B cell (primary cell): Measurements from ENCODE around the gene GRB14. TPM values are rescaled to one million over a fixed set of nuclear protein-coding genes. Genes with fewer than 3 reads are reported as not detected.

ENCODE experiments used
- ATAC-seq: fragments of 200-7000 bp; cut with Tn5 transposase; one replicate; pipeline ENCODE4 v1.10.0; 2021; ENCODE audit warnings: low read depth, mild to moderate bottlenecking, moderate number of reproducible peaks, moderate library complexity
- CTCF ChIA-PET: fragments of 350-600 bp; sonication (Branson Sonifier 250); formaldehyde crosslinking; loops from one replicate; lab custom pipeline; 2021; ENCODE audit warnings: antibody characterized with exemption, inconsistent platforms; lab: Charles Lee
- POLR2A ChIA-PET: fragments of 350-600 bp; sonication (Branson Sonifier 250); formaldehyde crosslinking; loops from one replicate; lab custom pipeline; 2021; ENCODE audit warnings: antibody characterized with exemption; lab: Charles Lee
- DNase-seq: peaks from one replicate; pipeline ENCODE4 v3.0.0; 2013
- H2AFZ ChIP-seq: 2 replicates; pipeline ENCODE4 v1.6.1; 2012; ENCODE audit warnings: mild to moderate bottlenecking, low read depth, low read length; ENCODE audit not compliant: insufficient read depth, poor library complexity, severe bottlenecking
- H3K27ac ChIP-seq, 2 donors: 1 replicate in 1 of 2; 2 replicates in 1 of 2; pipeline ENCODE4 v1.5.1; 2012 to 2013; ENCODE audit warnings: low read length in 2 of 2, mild to moderate bottlenecking in 2 of 2, moderate library complexity in 1 of 2
- H3K27me3 ChIP-seq, 4 experiments: fragments of 200-600 bp in 1 of 4; sonication (generic) in 1 of 4; replicated peaks in 1 of 4; 1 replicate in 2 of 4; 2 replicates in 2 of 4; pipeline versions ENCODE4 v1.6.1 to v1.7.0; 2013 to 2016; ENCODE audit warnings: low read length in 3 of 4, mild to moderate bottlenecking in 2 of 4, mixed read lengths in 1 of 4, moderate library complexity in 1 of 4; ENCODE audit not compliant: insufficient read depth in 4 of 4, control insufficient read depth in 3 of 4; ENCODE audit errors: control extremely low read depth in 1 of 4
- H3K36me3 ChIP-seq, 2 experiments: replicated peaks in 1 of 2; 1 replicate in 1 of 2; 2 replicates in 1 of 2; pipeline versions ENCODE4 v1.6.1 to v1.7.1; 2013; ENCODE audit warnings: low read length in 1 of 2; ENCODE audit not compliant: insufficient read depth in 2 of 2, control insufficient read depth in 1 of 2; ENCODE audit errors: control extremely low read depth in 1 of 2, extremely low read depth in 1 of 2
- H3K4me1 ChIP-seq, 2 donors: fragments of 200-600 bp in 1 of 2; sonication (generic) in 1 of 2; 1 replicate in 1 of 2; 2 replicates in 1 of 2; pipeline versions ENCODE4 v1.5.1 to v1.6.1; 2013 to 2017; ENCODE audit warnings: low read length in 2 of 2; ENCODE audit not compliant: control insufficient read depth in 2 of 2, insufficient read depth in 2 of 2
- H3K4me2 ChIP-seq: replicated peaks from 2 replicates; pipeline ENCODE3; 2012; ENCODE audit warnings: mild to moderate bottlenecking, low read depth, low read length; ENCODE audit not compliant: poor library complexity, severe bottlenecking
- H3K4me3 ChIP-seq, 5 experiments: fragments of 200-600 bp in 1 of 5; sonication (generic) in 1 of 5; 1 replicate in 3 of 5; 2 replicates in 2 of 5; pipeline versions ENCODE4 v1.5.1 to v1.7.0; 2011 to 2016; ENCODE audit warnings: low read length in 4 of 5, mild to moderate bottlenecking in 4 of 5, low read depth in 2 of 5, control low read depth in 1 of 5, moderate library complexity in 1 of 5; ENCODE audit not compliant: insufficient read depth in 1 of 5; ENCODE audit errors: control extremely low read depth in 1 of 5, extremely low read depth in 1 of 5
- H3K79me2 ChIP-seq: fragments of 200-600 bp; sonication (generic); one replicate; pipeline ENCODE4 v1.6.0; 2016; ENCODE audit warnings: low read length; ENCODE audit not compliant: control insufficient read depth, insufficient read depth
- H3K9ac ChIP-seq: fragments of 200-600 bp; sonication (generic); 2 replicates; pipeline ENCODE4 v1.6.1; 2017; ENCODE audit warnings: mild to moderate bottlenecking, low read length, moderate library complexity
- H3K9me3 ChIP-seq, 3 donors: one replicate each; pipeline versions ENCODE4 v1.6.1 to v1.7.1; 2013; ENCODE audit warnings: low read length in 2 of 3; ENCODE audit not compliant: control insufficient read depth in 2 of 3, insufficient read depth in 1 of 3; ENCODE audit errors: control extremely low read depth in 1 of 3
- H4K20me1 ChIP-seq: 2 replicates; pipeline ENCODE4 v1.6.0; 2012; ENCODE audit warnings: mild to moderate bottlenecking, low read length; ENCODE audit not compliant: insufficient read depth, control insufficient read depth, poor library complexity, severe bottlenecking
- H3K27ac Mint-ChIP-seq: one replicate; pipeline ENCODE4 v1.8.0; 2021; ENCODE audit warnings: mixed read lengths
- H3K27me3 Mint-ChIP-seq: one replicate; pipeline ENCODE4 v1.8.0; 2021; ENCODE audit warnings: mixed read lengths
- H3K4me1 Mint-ChIP-seq: one replicate; pipeline ENCODE4 v1.8.0; 2021; ENCODE audit warnings: mixed read lengths
- H3K4me3 Mint-ChIP-seq: one replicate; pipeline ENCODE4 v1.8.0; 2021; ENCODE audit warnings: mixed read lengths
- H3K9me3 Mint-ChIP-seq: one replicate; pipeline ENCODE4 v1.8.0; 2022; ENCODE audit warnings: mixed read lengths; ENCODE audit not compliant: insufficient read depth
- EZH2 ChIP-seq: IDR thresholded peaks from 2 replicates; pipeline ENCODE4 v1.6.1; 2012; ENCODE audit warnings: borderline replicate concordance, low read depth, mild to moderate bottlenecking, moderate library complexity, low read length; ENCODE audit not compliant: insufficient read depth, poor library complexity, severe bottlenecking
- WGBS: methylation state at CpG from one replicate; pipeline ENCODE4 v1.1.5; 2013; ENCODE audit warnings: missing lambda C conversion rate; ENCODE audit not compliant: insufficient coverage; 5-methylcytosine and 5-hydroxymethylcytosine counted together
- intact Hi-C: fragments of 100-400 bp; cut with micrococcal nuclease; formaldehyde crosslinking; loops from one replicate; pipeline ENCODE4 v1.10.0; 2022
- polyA plus RNA-seq: library from polyadenylated mRNA; depleted of rRNA; stranded (reverse); fragments of >200 nt; gene quantifications from 2 replicates; pipeline ENCODE4 v1.2.3, GENCODE V29; 2012
- total RNA-seq, 2 donors: library from RNA; stranded (reverse); fragments of 120-200 nt in 1 of 2; gene quantifications; 1 replicate in 1 of 2; 2 replicates in 1 of 2; pipeline versions ENCODE4 v1.2.3 to v1.2.4, GENCODE V29; 2013 to 2022
- TF ChIP-seq, protein P1 (sequence below): fragments of 200-600 bp; IDR thresholded peaks from one replicate; pipeline ENCODE4 v1.8.0; 2022; ENCODE audit warnings: antibody characterized with exemption, mild to moderate bottlenecking

GRB14 gene
- total and polyA plus RNA-seq, 2 donors (not counting 1 experiment from before 2014, with no cell fraction given) = not detected

DNA sequence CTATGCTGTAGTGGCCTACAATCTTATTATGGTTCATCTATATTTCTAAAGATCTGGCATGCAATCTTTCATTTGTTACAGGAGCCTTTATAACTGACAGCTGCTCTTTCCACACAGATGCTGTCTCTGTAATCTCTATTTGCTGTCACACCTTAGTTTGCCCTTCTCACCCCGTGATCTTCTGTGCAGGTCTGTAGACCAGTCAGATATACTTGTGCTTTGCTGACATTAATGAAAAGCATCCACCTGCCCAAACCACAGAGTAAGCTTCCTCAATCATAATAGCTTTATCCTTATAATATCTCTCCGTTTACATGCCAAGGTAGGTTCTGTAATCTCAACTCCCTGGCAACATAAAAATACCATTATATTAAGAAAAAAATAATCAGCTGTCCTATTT is 122.4 kb downstream of the GRB14 start:
- Mint-ChIP-seq H3K4me3 (no peak overlapping the region), H3K27ac (no peak overlapping the region), H3K9me3 (no peaks in the 10 kb centered on the region), H3K4me1 (no peaks in the 10 kb centered on the region), H3K27me3 (no peaks in the 10 kb centered on the region)
- intact Hi-C loops = no loop called here
- Histone ChIP-seq H2AFZ (no peak overlapping the region), H3K9ac (no peak overlapping the region), H3K27me3 (no peaks in the 10 kb centered on the region), H3K27ac (no peak overlapping the region), H3K4me1 (no peaks in the 10 kb centered on the region), H3K4me2 (no peak overlapping the region), H3K36me3 (no peaks in the 10 kb centered on the region), H4K20me1 (no peaks in the 10 kb centered on the region), H3K4me3 (no peak overlapping the region), H3K9me3 (no peaks in the 10 kb centered on the region), H3K79me2 (no peaks in the 10 kb centered on the region)
- TF ChIP-seq, protein P1, sequence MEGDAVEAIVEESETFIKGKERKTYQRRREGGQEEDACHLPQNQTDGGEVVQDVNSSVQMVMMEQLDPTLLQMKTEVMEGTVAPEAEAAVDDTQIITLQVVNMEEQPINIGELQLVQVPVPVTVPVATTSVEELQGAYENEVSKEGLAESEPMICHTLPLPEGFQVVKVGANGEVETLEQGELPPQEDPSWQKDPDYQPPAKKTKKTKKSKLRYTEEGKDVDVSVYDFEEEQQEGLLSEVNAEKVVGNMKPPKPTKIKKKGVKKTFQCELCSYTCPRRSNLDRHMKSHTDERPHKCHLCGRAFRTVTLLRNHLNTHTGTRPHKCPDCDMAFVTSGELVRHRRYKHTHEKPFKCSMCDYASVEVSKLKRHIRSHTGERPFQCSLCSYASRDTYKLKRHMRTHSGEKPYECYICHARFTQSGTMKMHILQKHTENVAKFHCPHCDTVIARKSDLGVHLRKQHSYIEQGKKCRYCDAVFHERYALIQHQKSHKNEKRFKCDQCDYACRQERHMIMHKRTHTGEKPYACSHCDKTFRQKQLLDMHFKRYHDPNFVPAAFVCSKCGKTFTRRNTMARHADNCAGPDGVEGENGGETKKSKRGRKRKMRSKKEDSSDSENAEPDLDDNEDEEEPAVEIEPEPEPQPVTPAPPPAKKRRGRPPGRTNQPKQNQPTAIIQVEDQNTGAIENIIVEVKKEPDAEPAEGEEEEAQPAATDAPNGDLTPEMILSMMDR = no peak
- no peak for TF ChIP-seq EZH2
- DNase-seq = no peak
- CTCF ChIA-PET = no interaction called here
- 89% methylated on average over 1 of the region's 2 CpGs for WGBS
- POLR2A ChIA-PET = no interaction called here
- ATAC-seq = no peak

DNA sequence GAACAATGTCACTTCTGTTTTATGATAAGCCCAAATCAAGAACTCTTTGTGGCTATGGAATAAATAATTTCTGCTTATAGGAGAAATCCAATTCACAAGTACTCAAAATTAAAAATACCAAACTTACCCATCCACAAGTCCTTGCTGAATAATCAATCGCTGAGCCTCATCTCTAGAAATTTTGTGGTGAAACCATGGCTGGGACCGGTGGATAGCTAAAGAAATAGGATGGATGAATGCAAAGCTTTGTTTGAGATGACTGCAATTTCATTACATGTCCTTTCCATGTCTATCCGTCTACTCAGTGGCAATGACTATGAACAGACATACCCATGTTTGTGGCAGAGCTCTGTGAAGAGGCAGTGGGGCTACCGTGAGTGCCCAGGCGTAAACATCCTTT is 124.4 kb downstream of the GRB14 start:
- no peaks in the 10 kb centered on the region for H3K36me3 ChIP-seq
- H3K4me3 ChIP-seq = no peak overlapping the region
- ChIA-PET CTCF (interaction anchor here (1.5 kb wide), 1 partner anchor 1315 kb away, joined by 3 read pairs; no protein-coding TSS in a partner anchor), POLR2A (no interaction called here)
- H3K4me1 ChIP-seq = no peaks in the 10 kb centered on the region
- H3K4me3 Mint-ChIP-seq = no peak overlapping the region
- no peak overlapping the region for H2AFZ ChIP-seq
- intact Hi-C loops = no loop called here
- no peaks in the 10 kb centered on the region for H3K9me3 ChIP-seq
- H3K27me3 ChIP-seq = no peaks in the 10 kb centered on the region
- H3K79me2 ChIP-seq = no peaks in the 10 kb centered on the region
- TF ChIP-seq, protein P1 = no peak
- TF ChIP-seq EZH2 = no peak
- no peaks in the 10 kb centered on the region for H3K27me3 Mint-ChIP-seq
- H4K20me1 ChIP-seq = no peaks in the 10 kb centered on the region
- no peak for ATAC-seq
- H3K9ac ChIP-seq = no peak overlapping the region
- 100% methylated on average over 2 of the region's 5 CpGs for WGBS
- H3K4me2 ChIP-seq = no peak overlapping the region
- no peak overlapping the region for H3K27ac Mint-ChIP-seq
- H3K4me1 Mint-ChIP-seq = no peaks in the 10 kb centered on the region
- no peak for DNase-seq
- no peaks in the 10 kb centered on the region for H3K9me3 Mint-ChIP-seq
- H3K27ac ChIP-seq = no peak overlapping the region
